ENCODE data around the gene CAMTA1.

DNA sequence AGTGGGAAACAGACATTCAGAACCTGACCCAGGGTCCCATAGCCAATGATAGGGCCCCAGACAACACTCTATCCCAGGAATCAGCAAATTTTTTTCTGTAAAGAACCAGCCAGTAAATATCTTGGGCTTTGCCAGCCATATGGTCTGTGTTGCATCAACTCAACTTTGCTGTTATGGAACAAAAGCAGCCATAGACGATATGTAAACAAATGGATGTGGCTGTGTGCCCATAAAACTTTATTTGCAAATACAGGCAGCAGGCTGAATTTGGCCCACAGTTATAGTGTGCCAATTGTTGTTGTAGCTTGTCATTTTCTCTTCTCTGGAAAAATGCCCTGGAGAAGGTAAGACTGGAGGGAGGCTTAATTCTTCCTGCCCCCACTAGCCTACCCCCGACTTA lies 554.7 kb downstream of the CAMTA1 start:
- TF ChIP-seq RAD21 (conservative IDR thresholded peaks at IDR 0.05) (no peak), TAF1 (IDR thresholded peaks at IDR 0.05; ENCODE audit: low read depth) (no peak), POLR2AphosphoS5 (IDR thresholded peaks at IDR 0.05) (no peak), EZH2 (IDR thresholded peaks at IDR 0.05; ENCODE audit: borderline replicate concordance, insufficient read depth, low read length, poor library complexity, severe bottlenecking) (no peak)
- TF ChIP-seq, protein P1, sequence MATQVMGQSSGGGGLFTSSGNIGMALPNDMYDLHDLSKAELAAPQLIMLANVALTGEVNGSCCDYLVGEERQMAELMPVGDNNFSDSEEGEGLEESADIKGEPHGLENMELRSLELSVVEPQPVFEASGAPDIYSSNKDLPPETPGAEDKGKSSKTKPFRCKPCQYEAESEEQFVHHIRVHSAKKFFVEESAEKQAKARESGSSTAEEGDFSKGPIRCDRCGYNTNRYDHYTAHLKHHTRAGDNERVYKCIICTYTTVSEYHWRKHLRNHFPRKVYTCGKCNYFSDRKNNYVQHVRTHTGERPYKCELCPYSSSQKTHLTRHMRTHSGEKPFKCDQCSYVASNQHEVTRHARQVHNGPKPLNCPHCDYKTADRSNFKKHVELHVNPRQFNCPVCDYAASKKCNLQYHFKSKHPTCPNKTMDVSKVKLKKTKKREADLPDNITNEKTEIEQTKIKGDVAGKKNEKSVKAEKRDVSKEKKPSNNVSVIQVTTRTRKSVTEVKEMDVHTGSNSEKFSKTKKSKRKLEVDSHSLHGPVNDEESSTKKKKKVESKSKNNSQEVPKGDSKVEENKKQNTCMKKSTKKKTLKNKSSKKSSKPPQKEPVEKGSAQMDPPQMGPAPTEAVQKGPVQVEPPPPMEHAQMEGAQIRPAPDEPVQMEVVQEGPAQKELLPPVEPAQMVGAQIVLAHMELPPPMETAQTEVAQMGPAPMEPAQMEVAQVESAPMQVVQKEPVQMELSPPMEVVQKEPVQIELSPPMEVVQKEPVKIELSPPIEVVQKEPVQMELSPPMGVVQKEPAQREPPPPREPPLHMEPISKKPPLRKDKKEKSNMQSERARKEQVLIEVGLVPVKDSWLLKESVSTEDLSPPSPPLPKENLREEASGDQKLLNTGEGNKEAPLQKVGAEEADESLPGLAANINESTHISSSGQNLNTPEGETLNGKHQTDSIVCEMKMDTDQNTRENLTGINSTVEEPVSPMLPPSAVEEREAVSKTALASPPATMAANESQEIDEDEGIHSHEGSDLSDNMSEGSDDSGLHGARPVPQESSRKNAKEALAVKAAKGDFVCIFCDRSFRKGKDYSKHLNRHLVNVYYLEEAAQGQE (IDR thresholded peaks at IDR 0.05; ENCODE audit: borderline replicate concordance) = no peak

Measured in neural cell (in vitro differentiated cells).